GM19238 (cell line): Measurements from ENCODE around the gene PDS5A.
"Not testable (repeated sequence)": the region's sequence is repeated elsewhere in the genome, so short reads cannot be mapped to it uniquely, and the experiment has no call there.

Experiments used
- DNase-seq: peaks from one replicate; pipeline ENCODE4 v3.0.0; 2011; ENCODE audit warnings: low spot score; ENCODE audit not compliant: insufficient read length

Gene PDS5A, protein sequence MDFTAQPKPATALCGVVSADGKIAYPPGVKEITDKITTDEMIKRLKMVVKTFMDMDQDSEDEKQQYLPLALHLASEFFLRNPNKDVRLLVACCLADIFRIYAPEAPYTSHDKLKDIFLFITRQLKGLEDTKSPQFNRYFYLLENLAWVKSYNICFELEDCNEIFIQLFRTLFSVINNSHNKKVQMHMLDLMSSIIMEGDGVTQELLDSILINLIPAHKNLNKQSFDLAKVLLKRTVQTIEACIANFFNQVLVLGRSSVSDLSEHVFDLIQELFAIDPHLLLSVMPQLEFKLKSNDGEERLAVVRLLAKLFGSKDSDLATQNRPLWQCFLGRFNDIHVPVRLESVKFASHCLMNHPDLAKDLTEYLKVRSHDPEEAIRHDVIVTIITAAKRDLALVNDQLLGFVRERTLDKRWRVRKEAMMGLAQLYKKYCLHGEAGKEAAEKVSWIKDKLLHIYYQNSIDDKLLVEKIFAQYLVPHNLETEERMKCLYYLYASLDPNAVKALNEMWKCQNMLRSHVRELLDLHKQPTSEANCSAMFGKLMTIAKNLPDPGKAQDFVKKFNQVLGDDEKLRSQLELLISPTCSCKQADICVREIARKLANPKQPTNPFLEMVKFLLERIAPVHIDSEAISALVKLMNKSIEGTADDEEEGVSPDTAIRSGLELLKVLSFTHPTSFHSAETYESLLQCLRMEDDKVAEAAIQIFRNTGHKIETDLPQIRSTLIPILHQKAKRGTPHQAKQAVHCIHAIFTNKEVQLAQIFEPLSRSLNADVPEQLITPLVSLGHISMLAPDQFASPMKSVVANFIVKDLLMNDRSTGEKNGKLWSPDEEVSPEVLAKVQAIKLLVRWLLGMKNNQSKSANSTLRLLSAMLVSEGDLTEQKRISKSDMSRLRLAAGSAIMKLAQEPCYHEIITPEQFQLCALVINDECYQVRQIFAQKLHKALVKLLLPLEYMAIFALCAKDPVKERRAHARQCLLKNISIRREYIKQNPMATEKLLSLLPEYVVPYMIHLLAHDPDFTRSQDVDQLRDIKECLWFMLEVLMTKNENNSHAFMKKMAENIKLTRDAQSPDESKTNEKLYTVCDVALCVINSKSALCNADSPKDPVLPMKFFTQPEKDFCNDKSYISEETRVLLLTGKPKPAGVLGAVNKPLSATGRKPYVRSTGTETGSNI (N-terminal part only)

DNA sequence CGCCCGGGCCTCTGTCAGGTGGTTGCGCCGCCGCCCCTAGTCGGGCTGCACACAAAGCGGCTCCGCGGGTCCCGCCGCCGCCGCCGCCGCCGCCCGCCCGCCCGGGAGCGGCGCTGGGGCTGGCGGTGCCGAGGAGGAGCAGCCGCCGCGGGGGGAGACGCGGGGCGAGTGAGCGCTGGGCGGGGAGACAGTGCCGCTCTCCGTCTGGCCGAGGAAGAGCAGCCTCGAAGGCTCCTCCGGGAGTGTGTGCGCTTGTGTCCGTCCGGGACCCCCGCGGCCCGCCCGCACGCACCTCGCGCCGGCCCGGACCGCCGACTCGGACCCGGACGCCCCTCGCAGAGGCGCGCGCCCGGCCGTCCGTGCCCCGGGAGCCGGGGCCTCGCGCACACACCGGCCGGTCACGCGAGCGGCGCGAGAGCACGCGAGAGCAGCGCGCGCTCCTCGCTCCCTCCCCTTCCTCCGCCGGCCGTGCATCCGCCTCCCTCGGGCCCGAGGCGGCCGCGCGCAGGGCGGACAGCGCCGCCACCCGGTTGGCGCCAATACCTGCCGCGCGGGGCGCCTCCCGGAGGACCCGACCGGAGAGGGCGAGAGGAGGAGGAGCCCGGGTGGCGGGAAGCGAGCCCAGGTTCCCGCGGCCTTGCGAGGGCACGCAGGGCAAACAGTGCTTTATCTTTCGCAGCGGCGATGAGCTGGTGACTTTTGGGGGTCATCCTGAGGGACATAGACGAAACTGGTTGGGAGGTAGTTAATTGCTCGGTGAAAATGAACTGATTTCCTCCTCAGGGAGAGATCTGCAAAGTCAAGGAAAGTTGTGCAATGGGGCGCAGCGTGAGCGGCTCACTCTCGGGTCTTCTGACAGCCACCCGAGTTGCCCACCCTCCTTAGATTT lies at the start of gene PDS5A:
Gene PDS5A, minus strand, starts transcription at position 423 of the 889 bp plus-strand sequence. CDS start 1,334 bp downstream, outside the sequence.
- peak; percentile 95 for DNase-seq

DNA sequence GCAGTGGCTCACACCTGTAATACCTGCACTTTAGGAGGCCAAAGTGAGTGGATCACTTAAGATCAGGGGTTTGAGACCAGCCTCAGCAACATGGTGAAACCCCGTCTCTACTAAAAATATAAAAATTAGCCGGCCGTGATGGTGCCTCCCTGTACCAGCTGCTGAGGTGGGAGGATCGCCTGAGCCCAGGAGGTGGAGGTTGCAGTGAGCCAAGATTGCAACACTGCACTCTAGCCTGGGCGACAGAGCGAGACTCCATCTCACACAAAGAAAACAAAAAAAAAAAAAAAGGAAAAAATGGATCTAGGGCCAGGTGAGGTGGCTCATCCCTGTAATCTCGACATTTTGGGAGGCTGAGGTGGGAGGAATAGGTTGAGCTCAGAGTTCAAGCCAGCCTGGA lies 46.3 kb upstream of the PDS5A start:
- not testable (repeated sequence) for DNase-seq

DNA sequence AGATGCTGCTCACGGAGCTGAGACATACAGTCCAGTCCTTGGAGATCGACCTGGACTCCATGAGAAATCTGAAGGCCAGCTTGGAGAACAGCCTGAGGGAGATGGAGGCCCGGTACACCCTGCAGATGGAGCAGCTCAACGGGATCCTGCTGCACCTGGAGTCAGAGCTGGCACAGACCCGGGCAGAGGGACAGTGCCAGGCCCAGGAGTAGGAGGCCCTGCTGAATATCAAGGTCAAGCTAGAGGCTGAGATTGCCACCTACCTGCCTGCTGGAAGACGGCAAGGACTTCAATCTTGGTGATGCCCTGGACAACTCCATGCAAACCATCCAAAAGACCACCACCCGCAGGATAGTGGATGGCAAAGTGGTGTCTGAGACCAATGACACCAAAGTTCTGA lies 43.4 kb upstream of the PDS5A start:
- not testable (repeated sequence) for DNase-seq

DNA sequence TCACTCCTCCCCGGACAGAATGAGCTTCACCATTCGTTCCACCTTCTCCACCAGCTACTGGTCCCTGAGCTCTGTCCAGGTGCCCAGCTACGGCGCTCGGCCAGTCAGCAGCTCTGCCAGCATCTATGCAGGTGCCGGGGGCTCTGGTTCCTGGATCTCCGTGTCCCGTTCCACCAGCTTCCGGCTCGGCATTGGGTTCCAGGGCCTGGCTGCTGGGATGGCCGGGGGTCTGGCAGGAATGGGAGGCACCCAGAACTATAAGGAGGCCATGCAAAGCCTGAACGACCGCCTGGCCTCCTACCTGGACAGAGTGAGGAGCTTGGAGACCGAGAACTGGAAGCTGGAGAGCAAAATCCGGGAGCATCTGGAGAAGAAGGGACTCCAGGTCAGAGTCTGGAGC lies 42.5 kb upstream of the PDS5A start:
- DNase-seq = no peak

DNA sequence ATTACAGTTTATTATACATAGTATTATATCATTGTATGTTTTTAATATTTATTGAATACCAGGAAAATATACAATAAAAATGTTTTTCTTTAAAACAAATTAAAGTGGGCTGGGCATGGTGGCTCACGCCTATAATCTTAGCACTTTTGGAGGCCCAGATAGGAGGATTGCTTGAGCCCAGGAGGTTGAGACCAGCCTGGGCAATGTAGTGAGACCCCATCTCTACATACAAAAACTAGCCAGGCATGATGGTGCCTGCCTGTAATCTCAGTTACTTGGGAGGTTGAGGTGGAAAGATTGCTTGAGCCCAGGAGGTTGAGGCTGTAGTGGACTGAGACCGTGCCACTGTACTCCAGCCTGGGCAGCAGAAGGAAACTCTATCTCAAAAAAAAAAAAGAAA lies 38.3 kb upstream of the PDS5A start:
- DNase-seq = no peak

DNA sequence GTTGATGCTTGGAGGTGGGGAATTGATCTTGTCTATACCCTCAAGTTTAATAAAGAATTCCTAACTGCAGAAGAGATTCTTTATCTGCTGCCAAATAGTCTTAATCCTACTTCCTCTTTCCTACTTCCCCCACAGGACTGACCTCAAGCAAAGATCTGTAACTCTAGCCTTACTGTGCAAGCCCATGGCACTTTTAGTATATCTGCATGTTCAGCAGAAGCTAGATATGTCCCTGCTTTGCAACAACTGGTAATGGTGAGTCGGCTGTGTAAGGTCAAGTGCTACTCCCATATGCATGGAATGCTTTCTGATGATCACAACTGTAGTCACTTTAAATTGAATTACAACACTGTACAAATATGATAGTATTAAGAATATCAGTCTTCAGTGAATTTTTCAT lies 26.3 kb upstream of the PDS5A start:
- DNase-seq = no peak

DNA sequence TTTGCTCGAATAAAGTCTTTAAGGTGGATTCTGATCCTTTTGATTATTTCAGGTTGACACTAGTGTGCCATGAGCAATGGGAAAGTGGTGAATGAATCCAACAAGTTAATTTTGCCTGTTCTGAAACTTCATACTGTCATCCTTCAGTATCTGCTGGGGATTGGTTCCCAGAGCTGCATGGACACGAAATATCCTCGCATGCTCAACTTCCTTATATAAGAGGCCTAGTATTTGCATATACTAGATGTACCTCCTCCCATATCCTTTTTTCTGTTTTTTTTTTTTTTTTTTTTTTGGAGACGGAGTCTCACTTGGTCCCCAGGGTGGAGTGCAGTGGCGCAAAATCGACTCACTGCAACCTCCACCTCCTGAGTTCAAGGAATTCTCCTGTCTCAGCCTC lies 23.0 kb upstream of the PDS5A start:
- no peak for DNase-seq

DNA sequence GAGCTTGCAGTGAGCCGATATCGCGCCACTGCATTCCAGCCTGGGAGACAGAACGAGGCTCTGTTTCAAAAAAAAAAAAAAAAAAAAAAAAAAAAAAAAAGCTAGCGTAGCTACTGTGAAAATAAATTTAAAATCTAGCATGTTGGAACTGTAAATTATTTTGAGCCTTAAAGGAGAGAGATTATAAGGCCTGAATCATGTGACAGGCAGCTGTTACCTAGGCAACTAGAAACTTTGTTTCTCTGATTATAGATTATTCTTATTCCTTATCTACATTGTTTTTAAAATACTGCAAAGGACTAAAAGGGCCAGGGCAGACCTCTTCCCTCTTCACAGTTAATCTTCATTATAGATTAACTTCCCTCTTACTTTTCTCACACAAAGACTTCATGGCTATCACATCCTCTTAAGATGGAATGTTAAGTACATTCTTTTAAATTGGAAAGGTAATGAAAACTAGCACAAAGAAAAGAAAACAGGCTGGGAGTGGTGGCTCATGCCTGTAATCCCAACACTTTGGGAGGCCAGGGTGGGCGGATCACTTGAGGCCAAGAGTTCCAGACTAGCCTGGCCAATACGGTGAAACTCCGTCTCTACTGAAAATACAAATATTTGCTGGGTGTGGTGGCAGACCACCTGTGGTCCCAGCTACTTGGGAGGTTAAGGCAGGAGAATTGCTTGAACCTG lies 21.1 kb upstream of the PDS5A start:
- DNase-seq = no peak

DNA sequence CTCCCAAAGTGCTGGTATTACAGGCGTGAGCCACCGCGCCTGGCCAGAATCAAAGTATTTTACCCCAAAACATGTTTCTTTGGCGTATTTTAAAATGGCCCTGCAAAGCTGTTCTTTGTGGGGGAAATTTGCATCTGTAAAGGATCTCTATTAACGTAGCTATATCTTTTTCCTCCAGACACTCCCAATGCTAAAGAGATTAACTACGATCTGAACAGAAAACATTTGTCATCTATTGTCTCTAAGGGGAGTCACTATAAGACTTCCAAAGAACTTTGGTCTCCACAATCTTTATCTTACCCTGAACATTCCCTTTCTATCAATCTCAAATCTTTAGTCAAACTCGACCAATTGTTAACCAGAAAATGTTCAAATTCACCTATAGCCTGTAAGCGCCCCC lies 19.1 kb upstream of the PDS5A start:
- DNase-seq = no peak

DNA sequence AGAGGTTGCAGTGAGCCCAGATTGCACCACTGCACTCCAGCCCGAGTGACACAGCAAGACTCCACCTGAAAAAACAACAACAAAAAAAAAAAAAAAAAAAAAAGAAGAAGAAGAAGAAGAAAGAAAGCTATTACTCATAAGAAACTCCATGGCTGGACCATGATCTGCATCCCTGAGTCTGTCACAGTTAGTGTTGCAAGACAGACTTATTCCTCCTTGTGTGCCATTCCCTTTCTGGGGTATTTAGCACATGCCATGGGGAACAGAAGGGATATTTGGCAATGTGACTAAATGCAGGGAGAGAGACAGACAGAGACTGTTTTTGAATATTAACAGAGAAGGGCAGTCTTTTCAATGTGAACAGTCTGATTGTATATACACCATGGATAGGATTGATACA lies 16.7 kb upstream of the PDS5A start:
- DNase-seq = no peak

DNA sequence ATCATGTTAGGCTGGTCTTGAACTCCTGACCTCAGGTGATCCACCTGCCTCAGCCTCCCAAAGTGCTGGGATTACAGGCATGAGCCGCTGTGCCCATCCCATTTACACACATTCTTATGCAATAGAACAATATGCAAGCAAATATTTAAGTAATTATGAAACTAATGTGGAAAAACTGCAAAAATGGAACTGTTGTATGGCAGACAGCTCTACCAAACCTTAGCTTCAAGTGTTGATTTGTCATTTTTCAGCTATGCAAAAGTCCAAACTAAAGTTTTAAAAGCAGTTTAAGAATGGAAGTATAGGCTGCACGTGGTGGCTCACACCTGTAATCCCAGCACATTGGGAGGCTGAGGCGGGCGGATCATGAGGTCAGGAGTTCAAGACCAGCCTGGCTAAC lies 11.7 kb upstream of the PDS5A start:
- not testable (repeated sequence) for DNase-seq

DNA sequence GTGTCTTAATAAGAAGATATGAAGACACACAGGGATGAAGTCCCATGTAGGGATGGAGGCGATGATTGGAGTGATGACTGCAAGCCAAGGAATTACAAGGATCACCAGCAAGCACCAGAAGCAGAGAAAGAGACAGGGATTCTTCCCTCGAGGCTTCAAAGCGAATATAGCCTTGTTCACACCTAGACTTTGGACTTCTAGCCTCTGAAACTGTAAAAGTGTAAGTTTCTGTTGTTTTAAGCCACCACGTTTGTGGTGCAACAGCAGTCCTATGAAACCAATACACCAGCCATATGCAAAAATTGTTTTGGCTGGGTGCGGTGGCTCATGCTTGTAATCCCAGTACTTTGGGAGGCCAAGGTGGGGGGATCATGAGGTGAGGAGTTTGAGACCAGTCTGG lies 9.8 kb upstream of the PDS5A start:
- no peak for DNase-seq

DNA sequence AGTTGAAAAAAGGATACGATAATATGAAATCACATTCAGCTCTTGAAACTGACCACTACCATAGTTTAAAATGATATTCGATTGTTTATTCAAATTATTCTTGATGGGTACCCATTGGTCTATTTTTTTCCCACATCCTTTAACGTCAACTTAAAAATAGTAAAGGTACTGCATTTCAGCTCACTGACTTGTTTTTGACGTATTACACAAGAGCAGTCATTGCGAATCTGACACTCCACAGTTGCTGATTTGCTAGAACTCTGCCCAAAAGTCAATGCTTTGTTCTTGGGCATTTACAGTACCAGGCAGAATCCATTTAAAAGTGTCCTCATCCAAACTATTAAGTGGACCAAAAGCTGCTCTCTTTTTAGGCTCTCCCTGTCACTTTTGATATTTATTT lies 1.2 kb upstream of the PDS5A start:
- DNase-seq = no peak

DNA sequence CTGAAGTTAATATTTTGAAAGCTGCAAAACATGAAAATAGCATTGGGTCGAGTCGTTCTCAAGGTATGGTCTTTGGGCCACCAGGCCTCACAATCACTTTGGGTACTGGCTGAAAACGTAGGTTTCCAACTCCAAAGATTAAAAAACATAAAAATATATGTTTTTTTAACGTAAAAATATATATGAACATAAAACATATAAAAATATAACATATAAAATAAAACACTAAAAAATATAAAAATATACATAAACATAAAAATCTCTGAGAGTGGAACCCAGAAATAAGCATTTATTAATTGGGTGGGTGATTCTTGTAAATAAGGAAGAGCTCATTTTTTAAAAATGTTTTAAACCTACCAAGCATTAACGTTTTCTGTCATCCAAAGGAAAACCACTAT lies 666 bp upstream of the PDS5A start:
- DNase-seq = no peak

DNA sequence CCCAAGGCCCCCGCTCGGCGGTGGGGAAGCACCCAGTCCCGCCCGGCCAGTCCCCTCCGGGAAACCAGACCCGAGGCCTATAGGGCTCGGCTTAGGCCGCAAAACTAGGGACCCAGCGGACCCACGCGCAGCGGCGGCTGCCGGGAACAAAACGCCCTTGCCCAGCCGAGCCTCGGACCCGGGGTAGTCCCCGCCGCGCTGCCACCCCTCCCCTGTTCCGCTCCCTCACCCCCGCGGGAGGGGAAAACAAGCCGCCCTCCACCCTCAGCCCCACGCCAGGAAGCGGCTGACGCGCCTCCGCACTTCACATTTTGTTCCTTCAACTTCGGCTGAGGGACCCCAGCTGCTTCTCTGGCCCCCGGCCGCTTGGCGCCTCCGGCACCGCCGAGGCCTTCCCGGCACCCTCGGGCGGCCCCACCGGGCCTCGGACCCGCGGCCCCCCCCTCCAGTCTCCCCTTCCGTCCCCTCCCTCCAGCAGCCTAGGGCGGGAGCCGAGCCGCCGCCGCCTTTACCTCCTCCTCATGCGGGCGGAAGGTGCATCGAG lies 694 bp downstream of the PDS5A start:
- DNase-seq = peak; percentile 35

DNA sequence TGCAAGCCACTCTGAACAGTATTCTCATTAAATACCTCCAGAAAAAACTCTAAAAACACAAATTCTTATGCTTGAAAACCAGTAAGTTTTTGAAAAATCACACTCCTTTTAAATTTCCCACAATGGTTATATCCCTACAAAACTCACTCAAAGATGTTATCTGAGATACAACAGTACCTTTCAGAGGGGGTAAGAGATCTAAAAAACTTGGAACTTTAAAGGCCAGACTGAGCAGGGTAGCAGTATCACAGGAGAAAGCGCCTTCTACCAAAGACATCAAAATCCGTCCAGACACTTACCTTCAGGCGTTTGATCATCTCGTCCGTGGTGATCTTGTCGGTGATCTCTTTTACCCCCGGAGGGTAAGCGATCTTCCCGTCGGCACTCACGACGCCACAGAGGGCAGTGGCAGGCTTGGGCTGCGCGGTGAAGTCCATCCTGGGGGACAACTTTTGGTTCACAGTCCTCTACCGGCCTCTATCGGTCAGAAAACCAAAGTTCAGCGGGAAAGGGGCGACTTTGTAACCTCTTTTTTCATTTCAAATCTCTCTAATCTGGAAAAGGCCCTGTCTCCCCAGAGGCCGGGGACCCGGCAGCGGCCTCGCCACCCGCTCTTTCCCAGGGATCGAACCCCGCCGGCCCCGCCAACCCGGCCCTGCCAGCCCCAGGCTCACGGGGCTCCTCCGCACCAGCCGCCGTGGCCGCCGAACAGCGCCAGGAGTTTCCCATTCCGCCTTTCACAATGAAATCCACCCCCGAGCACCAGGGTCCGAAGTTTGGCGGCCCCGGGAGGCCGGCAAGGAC lies 1.4 kb downstream of the PDS5A start:
- peak; percentile 58 for DNase-seq

DNA sequence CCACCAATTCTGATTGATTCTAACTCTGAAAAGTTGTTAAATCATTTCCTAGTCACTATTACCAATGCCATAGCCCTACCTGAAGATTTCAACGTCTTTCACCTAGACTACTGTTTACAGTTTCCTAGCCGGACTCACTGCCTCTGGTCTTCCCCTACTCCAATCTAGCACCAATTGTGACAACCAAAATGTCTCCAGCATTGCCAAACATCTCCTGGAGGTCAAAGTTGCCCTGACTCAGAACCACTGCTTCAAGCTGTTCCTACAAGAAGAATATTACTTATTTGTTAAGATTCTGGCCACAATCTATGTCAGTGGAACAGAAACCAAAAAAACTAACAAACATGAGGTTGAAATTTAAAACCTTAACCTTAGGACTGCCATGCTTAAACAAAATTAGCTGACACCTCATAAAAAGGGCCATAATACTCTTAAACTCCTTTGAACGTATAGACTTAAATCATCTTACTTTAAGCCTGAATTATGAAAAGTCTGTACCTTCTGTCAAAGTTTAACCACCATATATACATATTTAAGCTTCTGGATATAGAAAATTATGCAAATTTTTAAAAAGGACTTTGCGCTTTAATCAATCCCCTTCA lies 2.1 kb downstream of the PDS5A start:
- no peak for DNase-seq

DNA sequence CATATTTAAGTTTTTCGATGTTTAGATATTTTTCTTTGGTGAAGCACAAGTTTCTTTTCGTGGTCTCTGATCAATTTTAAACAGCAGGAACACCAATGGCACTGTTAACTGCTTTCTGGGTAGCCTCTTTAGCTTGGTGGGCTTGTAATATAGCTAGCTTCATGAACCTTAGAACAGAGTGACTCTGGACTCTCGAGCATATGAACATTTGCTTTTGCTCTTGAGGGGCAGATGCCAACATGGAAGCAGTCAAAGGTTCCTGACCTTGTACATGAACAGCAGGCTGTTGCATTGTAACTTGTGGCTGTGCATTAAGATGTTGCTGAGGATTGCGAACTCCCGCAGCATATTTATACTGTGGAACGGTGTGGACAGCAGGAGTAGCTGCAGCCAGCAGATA lies 4.7 kb downstream of the PDS5A start:
- not testable (repeated sequence) for DNase-seq
